Measurements from ENCODE around the gene PALB2.
"Not testable (repeated sequence)": the region's sequence is repeated elsewhere in the genome, so short reads cannot be mapped to it uniquely, and the experiment has no call there.

Gene PALB2

DNA sequence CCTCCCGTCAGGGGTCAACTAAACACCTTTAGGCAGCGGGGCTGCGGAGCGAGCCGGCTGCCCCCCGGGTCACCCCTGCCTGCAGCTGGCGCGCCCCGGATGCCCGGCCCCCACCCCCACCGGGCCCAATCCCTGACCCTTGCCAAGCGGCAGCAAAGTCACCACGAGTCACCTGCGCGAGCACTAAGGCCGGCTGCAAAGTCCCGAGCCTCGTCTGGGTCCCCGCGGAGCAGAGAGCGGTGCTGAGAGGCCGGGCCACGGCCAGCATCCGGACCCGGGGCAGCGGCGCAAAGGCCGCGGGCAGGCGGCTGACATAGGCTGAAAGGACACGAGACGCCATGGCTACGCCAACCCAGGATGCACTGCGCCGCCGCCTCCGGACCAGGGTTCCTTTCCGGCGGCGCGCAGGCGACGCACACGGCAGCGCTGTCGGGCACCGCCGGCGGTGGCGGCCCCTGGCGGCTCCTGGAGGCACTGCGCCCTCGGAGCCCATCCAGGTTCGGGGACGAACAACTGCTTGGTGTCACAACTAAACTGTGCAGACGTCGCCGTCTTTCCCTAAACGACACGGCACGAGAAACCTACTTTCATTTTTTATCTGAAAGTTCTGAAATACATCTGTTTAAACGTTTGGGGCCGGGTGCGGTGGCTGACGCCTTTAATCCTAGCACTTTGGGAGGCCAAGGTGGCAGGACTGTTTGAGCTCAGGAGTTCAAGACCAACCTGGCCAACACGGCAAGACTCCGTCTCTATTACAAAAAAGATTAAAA lies 45.0 kb downstream of the PALB2 start, which contains the start of gene NDUFAB1:
TSS of gene NDUFAB1 (minus strand) at position 366 of the 770 bp plus-strand sequence. CDS start at position 340, 26 bp downstream.
- DNase-seq (ENCODE audit: low read depth) = peak; percentile 85
- H3K4me3 ChIP-seq (replicated peaks; ENCODE audit: low read depth, low read length) = peak within 1 kb of the TSS; percentile 96
- TF ChIP-seq CTCF (IDR thresholded peaks at IDR 0.05; ENCODE audit: low read length, missing control alignments) = peak; percentile 51

DNA sequence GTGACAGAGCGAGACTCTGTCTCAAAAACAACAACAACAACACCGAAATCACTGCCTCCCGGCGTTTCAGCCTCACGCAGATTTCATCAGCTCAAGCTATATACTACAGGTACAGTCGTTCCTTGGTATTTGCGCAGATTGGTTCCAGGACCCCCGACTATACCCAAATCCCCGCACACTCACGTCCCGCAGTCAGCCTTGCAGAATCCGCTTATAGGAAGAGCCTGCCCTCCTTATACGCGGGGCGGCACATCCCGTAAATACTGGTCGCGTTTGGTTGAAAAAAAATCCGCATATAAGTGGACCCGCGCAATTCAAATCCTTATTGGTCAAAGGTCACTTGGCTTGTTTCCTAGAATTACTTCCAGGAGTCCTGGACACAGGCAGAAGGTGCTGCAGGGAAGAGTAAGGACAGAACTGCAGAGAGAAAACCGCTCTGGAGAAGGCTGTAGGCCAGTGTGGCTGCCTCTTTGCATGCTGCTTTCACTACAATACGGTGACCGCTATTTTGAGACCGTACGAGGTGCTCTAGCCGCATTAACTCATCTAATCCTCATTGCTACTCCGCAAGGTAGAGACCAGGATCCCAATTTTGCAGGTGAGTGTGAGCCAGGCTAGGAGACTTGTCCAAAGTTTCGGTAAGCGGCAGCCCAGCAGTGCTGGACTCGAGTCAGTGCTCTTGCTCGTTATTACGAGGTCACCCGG lies 45.7 kb downstream of the PALB2 start:
- peak; percentile 6 for DNase-seq (ENCODE audit: low read depth)
- no peak for TF ChIP-seq CTCF (IDR thresholded peaks at IDR 0.05; ENCODE audit: low read length, missing control alignments)
- H3K4me3 ChIP-seq (replicated peaks; ENCODE audit: low read depth, low read length) = peak overlapping the region; percentile 96

GRCh38 chr16:23594186-23594585 lies 46.9 kb downstream of the PALB2 start:
- TF ChIP-seq CTCF (IDR thresholded peaks at IDR 0.05; ENCODE audit: low read length, missing control alignments) = no peak
- no peak overlapping the region for H3K4me3 ChIP-seq (replicated peaks; ENCODE audit: low read depth, low read length)
- no peak for DNase-seq (ENCODE audit: low read depth)

GRCh38 chr16:23590181-23590580 lies 50.9 kb downstream of the PALB2 start:
- DNase-seq (ENCODE audit: low read depth) = no peak
- H3K4me3 ChIP-seq (replicated peaks; ENCODE audit: low read depth, low read length) = no peak overlapping the region
- TF ChIP-seq CTCF (IDR thresholded peaks at IDR 0.05; ENCODE audit: low read length, missing control alignments) = no peak

GRCh38 chr16:23587726-23588125 lies 53.4 kb downstream of the PALB2 start:
- peak; percentile 81 for DNase-seq (ENCODE audit: low read depth)
- no peak for TF ChIP-seq CTCF (IDR thresholded peaks at IDR 0.05; ENCODE audit: low read length, missing control alignments)
- no peak overlapping the region for H3K4me3 ChIP-seq (replicated peaks; ENCODE audit: low read depth, low read length)

- no peak for TF ChIP-seq CTCF (IDR thresholded peaks at IDR 0.05; ENCODE audit: low read length, missing control alignments)
- DNase-seq (ENCODE audit: low read depth) = no peak
- H3K4me3 ChIP-seq (replicated peaks; ENCODE audit: low read depth, low read length) = no peak overlapping the region
Observed at GRCh38 chr16:23584186-23585076, 56.7 kb downstream of the PALB2 start.

GRCh38 chr16:23583271-23583670 lies 57.8 kb downstream of the PALB2 start:
- not testable (repeated sequence) for H3K4me3 ChIP-seq (replicated peaks; ENCODE audit: low read depth, low read length); DNase-seq (ENCODE audit: low read depth)
